HG03469 (cell line): ENCODE data around the gene PDSS1.

Source experiments
- ATAC-seq: cut with Tn5 transposase; IDR thresholded peaks from one replicate; pipeline ENCODE4 v1.9.1; 2021; ENCODE audit warnings: mild to moderate bottlenecking, moderate library complexity, moderate number of reproducible peaks; ENCODE audit not compliant: unreplicated experiment

The PDSS1 gene

GRCh38 chr10:26792758-26793495 is 95.4 kb downstream of the PDSS1 start:
- ATAC-seq, result no peak
